ENCODE data around the gene SLFN5. TPM values are rescaled to one million over a fixed set of nuclear protein-coding genes. Genes with fewer than 3 reads are reported as not detected.

Gene SLFN5
- polyA plus RNA-seq, 1 experiment: 69.0 TPM

Other genes starting within 250 kb of the SLFN5 start
- gene RFFL, start 179.4 kb upstream of the SLFN5 start, polyA plus RNA-seq (2011; rRNA removed): 11.0 and 14.4 TPM in 2 replicates
- gene RAD51D, start 123.2 kb upstream of the SLFN5 start, polyA plus RNA-seq (2011; rRNA removed): 14.3 and 15.1 TPM in 2 replicates
- gene FNDC8, start 121.5 kb upstream of the SLFN5 start, polyA plus RNA-seq (2011; rRNA removed): 0.09 TPM in 1 of 2 replicates, not detected in the other
- gene NLE1, start 100.8 kb upstream of the SLFN5 start, polyA plus RNA-seq (2011; rRNA removed): 10.5 and 14.0 TPM in 2 replicates
- not detected in 2 replicates for gene UNC45B, start 95.3 kb upstream of the SLFN5 start, polyA plus RNA-seq (2011; rRNA removed)
- not detected in 2 replicates for gene SLC35G3, start 48.7 kb upstream of the SLFN5 start, polyA plus RNA-seq (2011; rRNA removed)
- 53.3 and 73.2 TPM in 2 replicates for gene SLFN11, start 130.5 kb downstream of the SLFN5 start, polyA plus RNA-seq (2011; rRNA removed)
- gene SLFN12, start 189.4 kb downstream of the SLFN5 start, polyA plus RNA-seq (2011; rRNA removed): 27.7 and 36.1 TPM in 2 replicates
- gene SLFN13, start 205.7 kb downstream of the SLFN5 start, polyA plus RNA-seq (2011; rRNA removed): 2.7 and 3.1 TPM in 2 replicates

All from AG04450 (cell line).